CD4-positive, alpha-beta T cell treated with Interleukin-15 for 1 hour (primary cell): ENCODE results near the gene NCAPD3.
A peak's percentile ranks its signal among the peaks of the same experiment; 100 is the strongest.

ENCODE experiments used
- DNase-seq: peaks from one replicate; pipeline ENCODE4 v3.0.0-alpha.2; 2020

NCAPD3 gene

DNA sequence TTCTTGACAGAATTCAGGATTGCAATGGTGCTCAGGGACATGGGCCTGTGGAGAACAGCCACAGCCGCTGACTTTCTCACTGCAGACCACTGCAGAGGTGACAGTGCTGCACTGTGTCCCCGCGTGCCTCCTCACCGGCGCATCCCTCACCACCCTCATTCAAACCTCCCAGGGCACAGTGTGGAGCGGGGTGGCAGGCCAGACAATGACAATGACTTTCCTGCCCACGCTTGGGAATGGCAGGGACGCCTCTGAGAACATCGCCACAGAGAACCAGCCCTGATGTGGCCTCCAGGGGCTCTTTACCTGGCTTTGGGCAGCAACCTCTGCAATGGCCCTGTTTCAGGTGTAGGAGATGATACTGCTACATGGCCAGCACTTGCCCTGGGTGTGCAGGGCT lies 65.7 kb downstream of the NCAPD3 start:
- no peak for DNase-seq

GRCh38 chr11:134157451-134157850 lies 66.3 kb downstream of the NCAPD3 start:
- DNase-seq: no peak

DNA sequence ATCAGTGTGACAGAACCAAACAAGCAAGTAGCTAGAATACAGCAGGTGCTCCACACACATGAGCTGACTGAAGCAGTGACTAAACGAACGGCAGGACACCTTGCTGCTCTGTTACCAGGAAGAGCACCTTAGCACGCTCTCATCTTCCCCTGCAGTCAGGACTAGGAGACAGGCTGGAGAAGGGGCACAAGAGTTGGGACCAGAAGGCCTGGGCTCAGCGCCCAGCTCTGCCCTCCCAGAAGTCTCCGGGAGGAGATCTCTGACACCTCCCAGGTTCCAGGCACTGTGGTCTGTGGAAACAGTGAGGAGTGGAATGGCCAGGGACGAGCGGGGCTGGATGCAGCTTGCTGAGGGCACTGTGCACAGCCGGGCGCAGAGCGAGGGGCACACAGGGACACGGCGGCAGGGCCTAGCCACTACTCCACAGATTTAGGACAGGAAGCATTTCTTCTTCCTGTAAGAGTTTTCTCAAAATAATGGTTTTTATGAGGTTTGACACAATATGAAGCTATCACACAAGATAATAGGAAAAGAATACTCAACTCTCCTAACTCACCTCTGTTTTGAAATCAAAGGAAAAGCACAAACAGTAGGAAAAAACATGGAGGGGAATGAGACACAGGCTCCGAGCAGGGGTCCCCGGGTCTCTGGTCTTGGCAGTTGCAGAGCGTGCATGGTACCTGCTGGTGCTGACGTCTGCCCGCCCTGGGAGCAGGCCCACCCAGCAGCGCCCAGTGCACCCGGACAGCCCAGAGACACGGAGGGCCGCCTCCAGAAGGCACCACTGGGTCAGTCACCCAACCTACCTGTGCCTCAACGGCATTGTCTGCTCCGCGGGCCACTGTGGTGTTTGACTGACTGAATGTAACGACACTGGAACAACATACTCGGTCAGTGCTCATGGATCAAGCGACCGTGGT lies 67.6 kb downstream of the NCAPD3 start:
- no peak for DNase-seq

- no peak for DNase-seq
These were observed 68.3 kb downstream of the NCAPD3 start for GRCh38 chr11:134155456-134155855.

- no peak for DNase-seq
These were observed 69.3 kb downstream of the NCAPD3 start for GRCh38 chr11:134154441-134154840.

- DNase-seq: no peak
These were observed 70.4 kb downstream of the NCAPD3 start for GRCh38 chr11:134153147-134153905.

DNA sequence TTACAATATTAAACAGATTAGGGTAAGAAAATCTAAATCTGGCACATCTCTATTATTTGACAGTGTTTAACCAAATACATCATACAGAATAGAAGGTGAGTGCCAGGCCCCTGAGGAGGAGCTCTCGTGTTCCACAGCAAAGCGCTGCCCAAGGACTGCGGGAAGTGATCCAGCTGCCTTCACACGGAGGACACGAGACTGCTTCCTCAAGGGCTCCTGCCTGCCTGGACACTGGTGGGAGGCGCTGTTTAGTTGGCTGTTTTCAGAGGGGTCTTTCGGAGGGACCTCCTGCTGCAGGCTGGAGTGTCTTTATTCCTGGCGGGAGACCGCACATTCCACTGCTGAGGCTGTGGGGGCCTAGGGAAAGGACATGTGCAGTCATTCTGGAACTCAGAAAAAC lies 71.1 kb downstream of the NCAPD3 start:
- no peak for DNase-seq

DNA sequence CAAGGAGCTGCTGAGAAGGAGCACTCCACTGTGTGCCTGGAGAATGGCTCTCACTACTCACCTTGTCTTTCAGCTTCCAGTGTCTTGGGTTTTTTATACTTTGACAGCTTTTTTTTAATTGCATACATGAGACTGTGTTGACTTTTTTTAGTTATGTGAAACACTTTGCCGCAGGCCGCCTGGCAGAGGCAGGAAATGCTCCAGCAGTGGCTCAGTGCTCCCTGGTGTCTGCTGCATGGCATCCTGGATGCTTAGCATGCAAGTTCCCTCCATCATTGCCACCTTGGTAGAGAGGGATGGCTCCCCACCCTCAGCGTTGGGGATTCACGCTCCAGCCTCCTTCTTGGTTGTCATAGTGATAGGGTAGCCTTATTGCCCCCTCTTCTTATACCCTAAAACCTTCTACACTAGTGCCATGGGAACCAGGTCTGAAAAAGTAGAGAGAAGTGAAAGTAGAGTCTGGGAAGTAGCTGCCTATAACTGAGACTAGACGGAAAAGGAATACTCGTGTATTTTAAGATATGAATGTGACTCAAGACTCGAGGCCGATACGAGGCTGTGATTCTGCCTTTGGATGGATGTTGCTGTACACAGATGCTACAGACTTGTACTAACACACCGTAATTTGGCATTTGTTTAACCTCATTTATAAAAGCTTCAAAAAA lies 72.6 kb downstream of the NCAPD3 start:
- no peak for DNase-seq

DNA sequence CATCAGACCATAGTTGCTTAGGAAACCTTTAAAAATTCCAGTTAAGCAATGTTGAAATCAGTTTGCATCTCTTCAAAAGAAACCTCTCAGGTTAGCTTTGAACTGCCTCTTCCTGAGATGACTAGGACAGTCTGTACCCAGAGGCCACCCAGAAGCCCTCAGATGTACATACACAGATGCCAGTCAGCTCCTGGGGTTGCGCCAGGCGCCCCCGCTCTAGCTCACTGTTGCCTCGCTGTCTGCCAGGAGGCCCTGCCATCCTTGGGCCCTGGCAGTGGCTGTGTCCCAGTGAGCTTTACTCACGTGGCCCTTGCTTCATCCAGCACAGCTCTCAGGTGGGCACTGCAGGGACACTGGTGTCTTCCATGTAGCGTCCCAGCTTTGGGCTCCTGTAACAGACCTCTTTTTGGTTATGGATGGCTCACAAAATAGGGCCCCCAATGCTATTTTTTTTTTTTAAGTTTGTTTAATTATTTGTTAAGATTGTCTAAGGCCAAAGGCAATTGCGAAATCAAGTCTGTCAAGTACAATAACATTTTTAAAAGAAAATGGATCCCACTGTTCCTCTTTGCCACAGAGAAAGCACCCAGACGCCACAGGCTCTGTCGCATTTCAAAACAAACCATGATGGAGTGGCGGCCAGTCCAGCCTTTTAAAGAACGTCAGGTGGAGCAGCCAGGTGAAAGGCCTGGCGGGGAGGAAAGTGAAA lies 73.4 kb downstream of the NCAPD3 start:
- DNase-seq: no peak

- no peak for DNase-seq
These were observed 74.4 kb downstream of the NCAPD3 start for GRCh38 chr11:134149371-134149770.

- DNase-seq: no peak
These were observed 77.2 kb downstream of the NCAPD3 start for GRCh38 chr11:134146598-134146997.

GRCh38 chr11:134145715-134146114 lies 78.1 kb downstream of the NCAPD3 start:
- DNase-seq: no peak

- DNase-seq: no peak
These were observed 79.0 kb downstream of the NCAPD3 start for GRCh38 chr11:134144744-134145143.

- DNase-seq: no peak
These were observed 80.0 kb downstream of the NCAPD3 start for GRCh38 chr11:134143801-134144200.

GRCh38 chr11:134142536-134142935 lies 81.2 kb downstream of the NCAPD3 start:
- no peak for DNase-seq

DNA sequence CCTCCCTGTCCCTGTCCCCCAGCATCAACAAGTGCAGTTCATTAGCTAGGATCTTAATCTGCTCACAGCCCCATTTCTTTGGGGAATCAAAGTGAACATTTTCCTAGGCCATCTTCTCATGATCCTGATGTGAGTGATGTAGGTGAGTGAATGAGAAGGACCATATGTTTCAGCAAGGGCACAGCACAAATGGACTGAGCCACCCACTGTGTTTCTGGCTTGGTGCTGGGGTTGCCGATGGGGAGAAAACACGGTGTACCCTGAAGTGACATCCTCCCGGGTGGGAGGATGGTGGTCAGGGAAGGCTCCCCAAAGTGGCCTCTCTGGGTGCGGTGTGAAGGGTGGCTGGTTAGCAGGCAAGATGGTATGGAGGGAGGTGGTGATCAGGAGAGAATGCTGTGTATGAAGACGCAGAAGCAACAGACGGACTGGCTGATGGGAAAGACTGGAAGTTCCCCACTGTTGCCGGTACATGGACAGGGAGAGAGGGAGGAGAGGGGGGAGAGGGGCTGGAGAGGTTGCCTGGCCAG lies 82.7 kb downstream of the NCAPD3 start:
- no peak for DNase-seq

- peak; percentile 30 for DNase-seq
These were observed 83.9 kb downstream of the NCAPD3 start for GRCh38 chr11:134139873-134140331.

- no peak for DNase-seq
These were observed 84.4 kb downstream of the NCAPD3 start for GRCh38 chr11:134139303-134139872.

DNA sequence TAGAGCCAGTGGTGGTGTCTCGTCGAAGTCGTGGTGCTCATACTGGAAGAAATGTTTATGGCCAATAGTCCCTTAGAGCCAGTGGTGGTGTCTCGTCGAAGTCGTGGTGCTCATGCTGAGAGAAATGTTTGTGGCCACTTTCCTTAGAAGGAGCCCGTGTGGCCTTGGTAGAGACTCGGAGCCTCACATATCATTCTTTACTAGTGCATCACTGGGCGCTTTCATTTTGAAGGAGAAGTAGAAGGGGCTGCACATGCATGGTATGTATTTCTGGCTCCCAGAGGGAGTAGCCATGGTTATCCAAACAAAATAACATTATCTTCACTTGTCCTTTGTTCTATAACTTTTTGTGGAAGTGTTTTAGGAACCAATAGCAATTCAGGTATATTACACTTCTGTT lies 85.4 kb downstream of the NCAPD3 start:
- no peak for DNase-seq

DNA sequence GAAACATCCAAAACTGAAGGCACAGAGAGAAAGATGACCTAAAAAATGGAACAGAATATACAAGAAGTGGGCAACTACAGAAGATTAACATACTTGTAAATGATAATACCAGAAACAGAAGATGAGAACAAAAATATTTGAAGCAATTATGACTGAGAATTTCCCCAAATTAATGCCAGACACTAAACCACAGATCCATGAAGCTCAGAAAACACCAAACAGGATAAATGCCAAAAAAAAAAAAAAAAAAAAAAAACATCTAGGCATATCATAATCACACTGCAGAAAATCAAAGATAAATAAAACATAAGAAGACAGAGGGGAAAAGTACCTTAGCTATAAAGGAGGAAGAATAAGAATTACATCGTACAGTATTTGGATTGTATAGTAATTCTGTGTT lies 89.6 kb downstream of the NCAPD3 start:
- DNase-seq: no peak

DNA sequence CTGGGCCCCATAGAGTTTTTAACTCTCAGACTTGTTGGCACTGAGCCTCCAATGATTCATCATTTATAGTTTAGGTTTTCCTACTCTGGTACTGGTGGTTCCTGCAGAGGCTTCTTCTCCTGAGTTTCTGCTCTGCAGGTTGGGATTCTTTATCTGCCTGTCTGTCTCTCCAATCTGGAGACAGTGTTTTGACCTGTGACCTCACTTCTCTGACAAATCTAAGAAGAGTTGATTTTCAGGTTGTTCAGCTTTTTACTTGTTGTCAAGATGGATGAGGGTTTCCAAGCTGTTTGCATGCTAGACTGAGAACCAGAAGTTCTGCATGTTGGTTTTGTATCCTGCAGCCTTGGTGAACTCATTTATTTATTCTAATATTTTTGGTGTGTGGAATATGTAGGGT lies 91.0 kb downstream of the NCAPD3 start:
- DNase-seq: no peak

DNA sequence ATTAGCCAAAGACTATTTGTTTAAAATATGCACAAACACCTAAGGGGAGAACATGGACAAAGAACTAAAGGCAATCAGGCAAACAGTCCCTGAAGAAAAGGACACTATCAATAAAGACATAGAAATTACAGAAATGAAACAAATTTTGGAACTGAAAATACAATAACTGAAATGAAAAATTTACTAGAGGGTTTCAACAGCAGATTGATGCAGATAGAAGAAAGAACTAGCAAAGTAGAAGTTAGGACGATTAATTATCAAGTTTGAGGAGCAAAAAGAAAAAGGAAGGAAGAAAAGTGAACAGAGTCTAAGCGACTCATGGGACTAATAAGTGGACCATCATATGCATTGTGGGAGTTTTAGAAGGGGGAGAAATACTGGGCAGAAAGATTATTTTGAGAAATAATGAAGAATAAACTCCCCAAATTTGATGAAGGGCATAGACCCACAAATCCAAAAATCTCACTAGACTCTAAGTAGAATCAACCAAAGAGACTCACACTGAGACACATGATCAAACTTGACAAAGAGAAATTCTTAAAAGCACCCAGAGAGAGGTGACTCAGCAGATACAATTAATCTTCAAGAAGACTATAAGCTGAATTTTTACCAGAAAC lies 92.0 kb downstream of the NCAPD3 start:
- no peak for DNase-seq
